Trophoblast cell (in vitro differentiated cells and primary cell): ENCODE measurements around the gene PRAME.

Experiments used
- DNase-seq, 2 donors: peaks; one replicate each; pipeline ENCODE4 v3.0.0-alpha.2; 2016
- H2AFZ ChIP-seq: 2 replicates; pipeline ENCODE4 v1.6.1; 2013; ENCODE audit warnings: low read length, moderate library complexity, mild to moderate bottlenecking; ENCODE audit not compliant: insufficient read depth, poor library complexity
- H2AK5ac ChIP-seq: 2 replicates; pipeline ENCODE4 v1.6.1; 2013; ENCODE audit warnings: mild to moderate bottlenecking, low read length
- H2BK120ac ChIP-seq: 2 replicates; pipeline ENCODE4 v1.6.1; 2013; ENCODE audit warnings: low read length, mild to moderate bottlenecking, moderate library complexity; ENCODE audit not compliant: insufficient read depth, poor library complexity
- H2BK12ac ChIP-seq: 2 replicates; pipeline ENCODE4 v1.6.1; 2013; ENCODE audit warnings: mild to moderate bottlenecking, low read length, moderate library complexity
- H2BK5ac ChIP-seq: 2 replicates; pipeline ENCODE4 v1.6.1; 2013; ENCODE audit warnings: low read length, low read depth, moderate library complexity, mild to moderate bottlenecking; ENCODE audit not compliant: poor library complexity
- H3K14ac ChIP-seq: 2 replicates; pipeline ENCODE4 v1.6.1; 2013; ENCODE audit warnings: mild to moderate bottlenecking, low read length
- H3K18ac ChIP-seq: 2 replicates; pipeline ENCODE4 v1.6.1; 2013; ENCODE audit warnings: mild to moderate bottlenecking, low read length
- H3K23ac ChIP-seq: 2 replicates; pipeline ENCODE4 v1.6.1; 2013; ENCODE audit warnings: low read length
- H3K27ac ChIP-seq: 2 replicates; pipeline ENCODE4 v1.5.1; 2013; ENCODE audit warnings: low read depth, mild to moderate bottlenecking, inconsistent platforms, low read length, moderate library complexity
- H3K27me3 ChIP-seq: 2 replicates; pipeline ENCODE4 v1.6.1; 2013; ENCODE audit warnings: inconsistent platforms, mild to moderate bottlenecking, low read length, moderate library complexity; ENCODE audit not compliant: insufficient read depth
- H3K36me3 ChIP-seq, 2 experiments: 1 replicate in 1 of 2; 2 replicates in 1 of 2; pipeline ENCODE4 v1.6.1; 2013; ENCODE audit warnings: low read length in 2 of 2, mild to moderate bottlenecking in 2 of 2, moderate library complexity in 1 of 2; ENCODE audit not compliant: insufficient read depth in 2 of 2, control insufficient read depth in 1 of 2
- H3K4ac ChIP-seq: 2 replicates; pipeline ENCODE4 v1.6.1; 2013; ENCODE audit warnings: low read depth, mild to moderate bottlenecking, low read length, moderate library complexity
- H3K4me1 ChIP-seq, 2 experiments: 1 replicate in 1 of 2; 2 replicates in 1 of 2; pipeline ENCODE4 v1.6.1; 2013; ENCODE audit warnings: low read length in 2 of 2, mild to moderate bottlenecking in 2 of 2, moderate library complexity in 1 of 2; ENCODE audit not compliant: insufficient read depth in 2 of 2, control insufficient read depth in 1 of 2
- H3K4me2 ChIP-seq: 2 replicates; pipeline ENCODE4 v1.6.1; 2013; ENCODE audit warnings: inconsistent platforms, mild to moderate bottlenecking, low read length, moderate library complexity
- H3K4me3 ChIP-seq: 2 replicates; pipeline ENCODE4 v1.5.1; 2013; ENCODE audit warnings: mild to moderate bottlenecking, low read depth, low read length, inconsistent platforms
- H3K79me1 ChIP-seq: one replicate; pipeline ENCODE4 v1.6.1; 2013; ENCODE audit warnings: low read length
- H3K79me2 ChIP-seq: 2 replicates; pipeline ENCODE4 v1.6.1; 2013; ENCODE audit warnings: low read length, mild to moderate bottlenecking; ENCODE audit not compliant: control insufficient read depth, insufficient read depth, poor library complexity
- H3K9ac ChIP-seq: 2 replicates; pipeline ENCODE4 v1.6.1; 2013; ENCODE audit warnings: mild to moderate bottlenecking, low read length
- H3K9me3 ChIP-seq: 2 replicates; pipeline ENCODE4 v1.6.1; 2013; ENCODE audit warnings: low read depth, mild to moderate bottlenecking, control low read depth, inconsistent platforms, low read length; ENCODE audit not compliant: insufficient read depth
- H4K12ac ChIP-seq: 2 replicates; pipeline ENCODE4 v1.6.1; 2013; ENCODE audit warnings: low read depth, mild to moderate bottlenecking, low read length, moderate library complexity
- H4K8ac ChIP-seq: 2 replicates; pipeline ENCODE4 v1.6.1; 2013; ENCODE audit warnings: low read depth, mild to moderate bottlenecking, low read length, moderate library complexity
- H4K91ac ChIP-seq: one replicate; pipeline ENCODE4 v1.6.1; 2013; ENCODE audit warnings: low read depth, mild to moderate bottlenecking, low read length, moderate library complexity
- WGBS: extraction: QIAGEN DNeasy Blood & Tissue Kit; methylation state at CpG from one replicate; pipeline ENCODE4 v1.1.7; 2013; ENCODE audit warnings: missing lambda C conversion rate; ENCODE audit not compliant: insufficient read length, insufficient coverage; ENCODE audit errors: extremely low coverage; 5-methylcytosine and 5-hydroxymethylcytosine counted together

The PRAME gene

GRCh38 chr22:22571862-22572261, 12.8 kb upstream of the PRAME start:
- Histone ChIP-seq H3K4me3 (no peak overlapping the region), H2BK12ac (no peak overlapping the region), H4K8ac (no peak overlapping the region), H2AK5ac (no peak overlapping the region), H2BK120ac (no peak overlapping the region), H3K27me3 (no peaks in the 10 kb centered on the region), H3K23ac (no peak overlapping the region), H2BK5ac (no peak overlapping the region), H3K79me1 (no peaks in the 10 kb centered on the region), H4K91ac (no peak overlapping the region), H3K4me1 (no peaks in the 10 kb centered on the region), H3K14ac (no peak overlapping the region), H3K79me2 (no peaks in the 10 kb centered on the region), H3K4ac (no peak overlapping the region), H3K18ac (no peak overlapping the region), H2AFZ (no peak overlapping the region), H3K4me2 (no peak overlapping the region), H3K9ac (no peak overlapping the region), H4K12ac (no peak overlapping the region), H3K27ac (no peak overlapping the region), H3K9me3 (peaks cover 8% of the 10 kb centered on the region), H3K36me3 (no peaks in the 10 kb centered on the region)
- WGBS, result no CpG with 5 or more reads among the region's 2 CpGs
- no peak for DNase-seq

GRCh38 chr22:22571429-22571828, 12.4 kb upstream of the PRAME start:
- no peak overlapping the region for H3K18ac ChIP-seq
- no peak overlapping the region for H2BK120ac ChIP-seq
- no peaks in the 10 kb centered on the region for H3K36me3 ChIP-seq
- H4K8ac ChIP-seq, result no peak overlapping the region
- no peak overlapping the region for H2BK5ac ChIP-seq
- H3K9me3 ChIP-seq, result peaks cover 8% of the 10 kb centered on the region
- no peak overlapping the region for H3K9ac ChIP-seq
- no peak overlapping the region for H3K14ac ChIP-seq
- no peaks in the 10 kb centered on the region for H3K79me1 ChIP-seq
- H3K79me2 ChIP-seq, result no peaks in the 10 kb centered on the region
- no peak overlapping the region for H3K4me2 ChIP-seq
- no peaks in the 10 kb centered on the region for H3K27me3 ChIP-seq
- H2AFZ ChIP-seq, result no peak overlapping the region
- WGBS, result no CpG with 5 or more reads among the region's 6 CpGs
- no peaks in the 10 kb centered on the region for H3K4me1 ChIP-seq
- no peak overlapping the region for H3K27ac ChIP-seq
- no peak overlapping the region for H3K23ac ChIP-seq
- no peak for DNase-seq
- H4K91ac ChIP-seq, result no peak overlapping the region
- H3K4ac ChIP-seq, result no peak overlapping the region
- no peak overlapping the region for H3K4me3 ChIP-seq
- H2BK12ac ChIP-seq, result no peak overlapping the region
- no peak overlapping the region for H2AK5ac ChIP-seq
- no peak overlapping the region for H4K12ac ChIP-seq

- no CpG with 5 or more reads among the region's 5 CpGs for WGBS
- H4K12ac ChIP-seq, result no peak overlapping the region
Observed at GRCh38 chr22:22569218-22569617, 10.2 kb upstream of the PRAME start.

GRCh38 chr22:22565981-22566380, 6.9 kb upstream of the PRAME start:
- Histone ChIP-seq H3K79me1 (no peaks in the 10 kb centered on the region), H3K4ac (no peak overlapping the region)
- DNase-seq, result no peak

More at GRCh38 chr22:22569218-22569617, 10.2 kb upstream of the PRAME start:
- no peaks in the 10 kb centered on the region for H3K36me3 ChIP-seq
- peaks cover 15% of the 10 kb centered on the region for H3K9me3 ChIP-seq
- H2BK12ac ChIP-seq, result no peak overlapping the region
- no peak overlapping the region for H3K4ac ChIP-seq
- no peak overlapping the region for H3K4me2 ChIP-seq
- no peak overlapping the region for H2AFZ ChIP-seq
- no peaks in the 10 kb centered on the region for H3K79me2 ChIP-seq
- no peak overlapping the region for H4K8ac ChIP-seq
- H3K4me3 ChIP-seq, result no peak overlapping the region
- H3K79me1 ChIP-seq, result no peaks in the 10 kb centered on the region
- no peak overlapping the region for H3K14ac ChIP-seq
- H3K18ac ChIP-seq, result no peak overlapping the region
- H3K4me1 ChIP-seq, result no peaks in the 10 kb centered on the region
- no peaks in the 10 kb centered on the region for H3K27me3 ChIP-seq
- no peak overlapping the region for H3K9ac ChIP-seq
- H2BK120ac ChIP-seq, result no peak overlapping the region
- H3K23ac ChIP-seq, result no peak overlapping the region
- no peak overlapping the region for H3K27ac ChIP-seq
- no peak for DNase-seq
- H2BK5ac ChIP-seq, result no peak overlapping the region
- no peak overlapping the region for H2AK5ac ChIP-seq
- H4K91ac ChIP-seq, result no peak overlapping the region

More at GRCh38 chr22:22565981-22566380, 6.9 kb upstream of the PRAME start:
- Histone ChIP-seq H2AFZ (no peak overlapping the region), H3K9me3 (peaks cover 10% of the 10 kb centered on the region), H3K4me1 (no peaks in the 10 kb centered on the region), H4K12ac (no peak overlapping the region), H3K27ac (no peak overlapping the region), H2BK120ac (no peak overlapping the region), H3K27me3 (no peaks in the 10 kb centered on the region), H3K4me2 (no peak overlapping the region), H3K9ac (no peak overlapping the region), H3K14ac (no peak overlapping the region), H2BK5ac (no peak overlapping the region), H3K4me3 (no peak overlapping the region), H3K18ac (no peak overlapping the region), H3K23ac (no peak overlapping the region), H4K91ac (no peak overlapping the region), H4K8ac (no peak overlapping the region), H3K36me3 (no peaks in the 10 kb centered on the region), H2AK5ac (no peak overlapping the region), H3K79me2 (no peaks in the 10 kb centered on the region), H2BK12ac (no peak overlapping the region)
- no CpG with 5 or more reads among the region's 2 CpGs for WGBS
